ENCODE results near the gene IGDCC3.

DNA sequence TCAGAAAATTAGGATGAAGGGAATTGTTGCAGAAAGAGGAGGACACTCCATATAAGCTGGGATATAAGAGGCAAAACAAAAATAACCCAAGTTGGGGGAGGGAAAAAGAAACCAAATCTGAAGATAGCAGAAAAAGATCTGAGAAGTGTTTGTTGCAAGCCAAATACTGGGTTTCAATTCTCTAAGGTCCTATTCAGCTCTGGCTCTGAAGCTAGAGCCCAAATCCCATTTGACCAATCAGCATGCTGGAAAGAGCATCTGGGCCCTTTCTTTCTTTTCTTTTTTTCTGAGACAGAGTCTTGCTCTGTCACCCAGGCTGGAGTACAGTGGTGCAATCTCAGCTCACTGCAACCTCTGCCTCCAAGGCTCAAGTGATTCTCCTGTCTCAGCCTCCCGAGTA lies 17.3 kb downstream of the IGDCC3 start:
- TF ChIP-seq POLR2AphosphoS5 (IDR thresholded peaks at IDR 0.05; ENCODE audit: low read depth, low read length) (no peak), HDAC6 (IDR thresholded peaks at IDR 0.05; ENCODE audit: low read depth, low read length) (no peak), CREB1 (IDR thresholded peaks at IDR 0.05) (no peak), EZH2 (IDR thresholded peaks at IDR 0.05; ENCODE audit: low read depth, low read length, severe bottlenecking) (no peak), POLR2A (IDR thresholded peaks at IDR 0.05; ENCODE audit: control extremely low read depth in 1 of 2, low read depth in 2 of 2, low read length in 2 of 2) (no peak), CEBPB (IDR thresholded peaks at IDR 0.05; ENCODE audit: low read depth, low read length) (no peak), TEAD4 (IDR thresholded peaks at IDR 0.05; ENCODE audit: low read depth, low read length) (no peak), GABPA (IDR thresholded peaks at IDR 0.05; ENCODE audit: borderline replicate concordance, insufficient read depth, low read length) (no peak), RBBP5 (IDR thresholded peaks at IDR 0.05; ENCODE audit: borderline replicate concordance, low read depth, low read length) (no peak), CBX5 (IDR thresholded peaks at IDR 0.05; ENCODE audit: low read depth, low read length) (no peak)
- TF ChIP-seq, protein P1, sequence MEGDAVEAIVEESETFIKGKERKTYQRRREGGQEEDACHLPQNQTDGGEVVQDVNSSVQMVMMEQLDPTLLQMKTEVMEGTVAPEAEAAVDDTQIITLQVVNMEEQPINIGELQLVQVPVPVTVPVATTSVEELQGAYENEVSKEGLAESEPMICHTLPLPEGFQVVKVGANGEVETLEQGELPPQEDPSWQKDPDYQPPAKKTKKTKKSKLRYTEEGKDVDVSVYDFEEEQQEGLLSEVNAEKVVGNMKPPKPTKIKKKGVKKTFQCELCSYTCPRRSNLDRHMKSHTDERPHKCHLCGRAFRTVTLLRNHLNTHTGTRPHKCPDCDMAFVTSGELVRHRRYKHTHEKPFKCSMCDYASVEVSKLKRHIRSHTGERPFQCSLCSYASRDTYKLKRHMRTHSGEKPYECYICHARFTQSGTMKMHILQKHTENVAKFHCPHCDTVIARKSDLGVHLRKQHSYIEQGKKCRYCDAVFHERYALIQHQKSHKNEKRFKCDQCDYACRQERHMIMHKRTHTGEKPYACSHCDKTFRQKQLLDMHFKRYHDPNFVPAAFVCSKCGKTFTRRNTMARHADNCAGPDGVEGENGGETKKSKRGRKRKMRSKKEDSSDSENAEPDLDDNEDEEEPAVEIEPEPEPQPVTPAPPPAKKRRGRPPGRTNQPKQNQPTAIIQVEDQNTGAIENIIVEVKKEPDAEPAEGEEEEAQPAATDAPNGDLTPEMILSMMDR (IDR thresholded peaks at IDR 0.05; ENCODE audit: control extremely low read depth in 1 of 3, insufficient read depth in 1 of 3, low read depth in 1 of 3, low read length in 3 of 3) = no peak

All from H1 (cell line).